G401.6 (cell line): ENCODE results near the gene GNG13.
"Not testable (repeated sequence)": the region's sequence is repeated elsewhere in the genome, so short reads cannot be mapped to it uniquely, and the experiment has no call there.

Source experiments
- FAIRE-seq: peaks from 2 replicates; lab custom pipeline; 2012; peaks lifted over from hg19 to GRCh38; lab: Jason Lieb, UNC

GNG13 gene

GRCh38 chr16:760545-761343 lies 39.8 kb downstream of the GNG13 start, which contains the start of gene MSLN:
MSLN (plus strand) TSS chr16:760734; CDS start chr16:762681, 1,947 bp downstream.
- FAIRE-seq, result no peak

- no peak for FAIRE-seq
Observed at GRCh38 chr16:760065-760464, 40.5 kb downstream of the GNG13 start.

GRCh38 chr16:759110-759910 lies 41.2 kb downstream of the GNG13 start:
- FAIRE-seq, result no peak

- no peak for FAIRE-seq
Observed at GRCh38 chr16:756428-756827, 44.1 kb downstream of the GNG13 start.

DNA sequence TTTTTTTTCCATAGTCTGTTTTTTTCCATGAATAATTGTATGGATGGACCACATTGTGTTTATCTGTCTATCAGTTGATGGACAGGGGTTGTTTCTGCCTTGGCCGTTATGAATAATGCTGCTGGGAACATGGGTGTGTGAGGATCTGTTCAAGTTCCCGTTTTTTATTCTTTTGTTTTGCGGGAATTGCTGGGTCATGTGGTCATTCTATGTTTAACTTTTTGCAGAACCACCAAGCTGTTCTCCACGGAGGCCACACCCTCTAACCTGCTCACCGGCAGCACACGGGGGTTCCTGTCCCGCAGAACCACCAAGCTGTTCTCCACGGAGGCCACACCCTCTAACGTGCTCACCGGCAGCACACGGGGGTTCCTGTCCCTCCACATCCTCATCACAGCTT lies 45.9 kb downstream of the GNG13 start:
- no peak for FAIRE-seq

GRCh38 chr16:754121-754607 lies 46.4 kb downstream of the GNG13 start:
- not testable (repeated sequence) for FAIRE-seq

GRCh38 chr16:752007-752312 lies 48.6 kb downstream of the GNG13 start:
- no peak for FAIRE-seq

- no peak for FAIRE-seq
Observed at GRCh38 chr16:751152-752006, 49.2 kb downstream of the GNG13 start.

DNA sequence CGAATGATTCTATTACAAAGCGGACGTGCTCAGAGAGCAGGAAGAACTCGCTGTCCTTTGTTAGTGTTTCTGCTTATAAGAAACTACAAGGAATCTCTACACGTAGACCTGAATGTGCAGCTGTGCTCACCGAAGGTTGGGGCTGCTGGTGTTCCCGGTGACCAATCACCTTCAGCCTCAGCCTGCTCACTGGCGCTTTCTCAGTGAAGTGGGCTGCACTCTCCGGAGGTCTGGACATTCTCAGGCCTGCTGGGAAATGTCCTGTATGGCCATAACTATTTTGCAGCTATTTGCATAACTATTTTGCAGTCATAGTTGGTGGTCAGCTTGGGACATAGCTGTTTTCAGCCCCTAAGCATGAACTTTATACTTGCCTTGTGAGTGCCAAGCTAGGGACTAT lies 50.0 kb downstream of the GNG13 start:
- FAIRE-seq, result no peak

DNA sequence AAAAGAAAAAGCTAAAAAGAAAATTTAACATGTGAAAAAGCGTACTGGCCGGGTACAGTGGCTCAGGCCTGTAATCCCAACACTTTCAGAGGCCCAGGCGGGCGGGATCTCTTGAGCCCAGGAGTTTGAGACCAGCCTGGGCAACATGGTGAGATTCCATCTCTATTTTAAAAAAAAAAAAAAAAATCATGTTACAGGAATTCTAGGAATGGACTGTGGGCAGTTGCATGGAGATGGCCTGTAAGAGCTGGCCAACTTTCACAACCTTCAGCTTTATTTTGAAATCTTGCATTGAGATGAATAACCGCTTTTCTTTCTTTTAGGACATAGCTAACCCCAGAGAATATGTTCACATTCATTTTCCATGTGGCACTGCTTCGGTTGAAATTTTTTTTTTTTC lies 51.5 kb downstream of the GNG13 start:
- FAIRE-seq, result no peak
